B cell (primary cell): ENCODE results near the gene DIS3L2. TPM values are rescaled to one million over a fixed set of nuclear protein-coding genes. Genes with fewer than 3 reads are reported as not detected.

Experiments
- ATAC-seq: fragments of 200-7000 bp; cut with Tn5 transposase; one replicate; pipeline ENCODE4 v1.10.0; 2021; ENCODE audit warnings: low read depth, mild to moderate bottlenecking, moderate number of reproducible peaks, moderate library complexity
- CTCF ChIA-PET: fragments of 350-600 bp; sonication (Branson Sonifier 250); formaldehyde crosslinking; loops from one replicate; lab custom pipeline; 2021; ENCODE audit warnings: antibody characterized with exemption, inconsistent platforms; lab: Charles Lee
- POLR2A ChIA-PET: fragments of 350-600 bp; sonication (Branson Sonifier 250); formaldehyde crosslinking; loops from one replicate; lab custom pipeline; 2021; ENCODE audit warnings: antibody characterized with exemption; lab: Charles Lee
- DNase-seq: peaks from one replicate; pipeline ENCODE4 v3.0.0; 2013
- H2AFZ ChIP-seq: 2 replicates; pipeline ENCODE4 v1.6.1; 2012; ENCODE audit warnings: mild to moderate bottlenecking, low read depth, low read length; ENCODE audit not compliant: insufficient read depth, poor library complexity, severe bottlenecking
- H3K27ac ChIP-seq, 2 donors: 1 replicate in 1 of 2; 2 replicates in 1 of 2; pipeline ENCODE4 v1.5.1; 2012 to 2013; ENCODE audit warnings: low read length in 2 of 2, mild to moderate bottlenecking in 2 of 2, moderate library complexity in 1 of 2
- H3K27me3 ChIP-seq, 4 experiments: fragments of 200-600 bp in 1 of 4; sonication (generic) in 1 of 4; replicated peaks in 1 of 4; 1 replicate in 2 of 4; 2 replicates in 2 of 4; pipeline versions ENCODE4 v1.6.1 to v1.7.0; 2013 to 2016; ENCODE audit warnings: low read length in 3 of 4, mild to moderate bottlenecking in 2 of 4, mixed read lengths in 1 of 4, moderate library complexity in 1 of 4; ENCODE audit not compliant: insufficient read depth in 4 of 4, control insufficient read depth in 3 of 4; ENCODE audit errors: control extremely low read depth in 1 of 4
- H3K36me3 ChIP-seq, 2 experiments: replicated peaks in 1 of 2; 1 replicate in 1 of 2; 2 replicates in 1 of 2; pipeline versions ENCODE4 v1.6.1 to v1.7.1; 2013; ENCODE audit warnings: low read length in 1 of 2; ENCODE audit not compliant: insufficient read depth in 2 of 2, control insufficient read depth in 1 of 2; ENCODE audit errors: control extremely low read depth in 1 of 2, extremely low read depth in 1 of 2
- H3K4me1 ChIP-seq, 2 donors: fragments of 200-600 bp in 1 of 2; sonication (generic) in 1 of 2; 1 replicate in 1 of 2; 2 replicates in 1 of 2; pipeline versions ENCODE4 v1.5.1 to v1.6.1; 2013 to 2017; ENCODE audit warnings: low read length in 2 of 2; ENCODE audit not compliant: control insufficient read depth in 2 of 2, insufficient read depth in 2 of 2
- H3K4me2 ChIP-seq: replicated peaks from 2 replicates; pipeline ENCODE3; 2012; ENCODE audit warnings: mild to moderate bottlenecking, low read depth, low read length; ENCODE audit not compliant: poor library complexity, severe bottlenecking
- H3K4me3 ChIP-seq, 5 experiments: fragments of 200-600 bp in 1 of 5; sonication (generic) in 1 of 5; 1 replicate in 3 of 5; 2 replicates in 2 of 5; pipeline versions ENCODE4 v1.5.1 to v1.7.0; 2011 to 2016; ENCODE audit warnings: low read length in 4 of 5, mild to moderate bottlenecking in 4 of 5, low read depth in 2 of 5, control low read depth in 1 of 5, moderate library complexity in 1 of 5; ENCODE audit not compliant: insufficient read depth in 1 of 5; ENCODE audit errors: control extremely low read depth in 1 of 5, extremely low read depth in 1 of 5
- H3K79me2 ChIP-seq: fragments of 200-600 bp; sonication (generic); one replicate; pipeline ENCODE4 v1.6.0; 2016; ENCODE audit warnings: low read length; ENCODE audit not compliant: control insufficient read depth, insufficient read depth
- H3K9ac ChIP-seq: fragments of 200-600 bp; sonication (generic); 2 replicates; pipeline ENCODE4 v1.6.1; 2017; ENCODE audit warnings: mild to moderate bottlenecking, low read length, moderate library complexity
- H3K9me3 ChIP-seq, 3 donors: one replicate each; pipeline versions ENCODE4 v1.6.1 to v1.7.1; 2013; ENCODE audit warnings: low read length in 2 of 3; ENCODE audit not compliant: control insufficient read depth in 2 of 3, insufficient read depth in 1 of 3; ENCODE audit errors: control extremely low read depth in 1 of 3
- H4K20me1 ChIP-seq: 2 replicates; pipeline ENCODE4 v1.6.0; 2012; ENCODE audit warnings: mild to moderate bottlenecking, low read length; ENCODE audit not compliant: insufficient read depth, control insufficient read depth, poor library complexity, severe bottlenecking
- H3K27ac Mint-ChIP-seq: one replicate; pipeline ENCODE4 v1.8.0; 2021; ENCODE audit warnings: mixed read lengths
- H3K27me3 Mint-ChIP-seq: one replicate; pipeline ENCODE4 v1.8.0; 2021; ENCODE audit warnings: mixed read lengths
- H3K4me1 Mint-ChIP-seq: one replicate; pipeline ENCODE4 v1.8.0; 2021; ENCODE audit warnings: mixed read lengths
- H3K4me3 Mint-ChIP-seq: one replicate; pipeline ENCODE4 v1.8.0; 2021; ENCODE audit warnings: mixed read lengths
- H3K9me3 Mint-ChIP-seq: one replicate; pipeline ENCODE4 v1.8.0; 2022; ENCODE audit warnings: mixed read lengths; ENCODE audit not compliant: insufficient read depth
- EZH2 ChIP-seq: IDR thresholded peaks from 2 replicates; pipeline ENCODE4 v1.6.1; 2012; ENCODE audit warnings: borderline replicate concordance, low read depth, mild to moderate bottlenecking, moderate library complexity, low read length; ENCODE audit not compliant: insufficient read depth, poor library complexity, severe bottlenecking
- WGBS: methylation state at CpG from one replicate; pipeline ENCODE4 v1.1.5; 2013; ENCODE audit warnings: missing lambda C conversion rate; ENCODE audit not compliant: insufficient coverage; 5-methylcytosine and 5-hydroxymethylcytosine counted together
- intact Hi-C: fragments of 100-400 bp; cut with micrococcal nuclease; formaldehyde crosslinking; loops from one replicate; pipeline ENCODE4 v1.10.0; 2022
- polyA plus RNA-seq: library from polyadenylated mRNA; depleted of rRNA; stranded (reverse); fragments of >200 nt; gene quantifications from 2 replicates; pipeline ENCODE4 v1.2.3, GENCODE V29; 2012
- total RNA-seq, 2 donors: library from RNA; stranded (reverse); fragments of 120-200 nt in 1 of 2; gene quantifications; 1 replicate in 1 of 2; 2 replicates in 1 of 2; pipeline versions ENCODE4 v1.2.3 to v1.2.4, GENCODE V29; 2013 to 2022
- TF ChIP-seq, protein P1 (sequence below): fragments of 200-600 bp; IDR thresholded peaks from one replicate; pipeline ENCODE4 v1.8.0; 2022; ENCODE audit warnings: antibody characterized with exemption, mild to moderate bottlenecking

DIS3L2 gene
- total and polyA plus RNA-seq, 2 donors (not counting 1 experiment from before 2014, with no cell fraction given): 34.5 to 70.1 TPM

DNA sequence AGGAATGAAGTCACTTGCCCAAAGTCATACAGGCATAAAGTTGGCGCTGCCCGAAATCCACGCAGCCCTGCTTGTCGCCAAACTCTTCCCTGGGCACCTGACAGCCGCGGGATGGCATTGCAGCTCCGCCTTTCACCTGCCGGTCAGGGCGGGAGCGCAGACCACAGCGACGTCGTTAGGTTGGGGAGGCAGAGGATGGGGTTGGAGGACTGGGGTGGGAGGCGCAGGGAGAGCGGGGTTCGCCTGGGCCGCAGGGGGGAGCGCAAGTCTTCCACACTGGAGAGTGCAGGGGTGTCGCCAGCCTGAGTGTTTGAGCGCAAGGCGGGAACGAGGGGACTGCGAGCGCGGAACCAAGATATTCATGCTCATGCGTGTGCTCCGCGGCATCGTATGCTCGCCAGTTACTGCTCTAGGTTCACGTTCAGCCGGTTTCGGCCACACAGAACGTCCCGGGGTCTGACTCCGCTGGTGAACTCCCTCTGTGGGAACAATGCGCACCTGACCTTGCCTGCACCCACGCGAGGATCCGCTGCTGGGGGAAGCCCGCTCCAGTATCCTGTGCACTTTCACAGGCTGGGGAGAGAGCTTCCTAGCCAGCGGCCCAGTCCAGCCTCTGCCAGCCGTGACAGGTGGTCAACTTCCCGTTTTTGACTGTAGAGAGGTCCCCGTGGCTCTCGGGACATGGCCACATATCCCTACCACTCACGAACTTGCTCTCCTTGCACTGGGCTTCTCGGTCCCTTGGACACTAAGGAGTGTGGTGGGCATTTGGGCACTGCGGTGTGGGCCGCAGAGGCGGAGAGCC lies 34.5 kb upstream of the DIS3L2 start:
- ATAC-seq (no peak), DNase-seq (no peak)
- H3K4me3 ChIP-seq: peak overlapping the region in 3 of 5 experiments; percentile 42 to 57 (median 51)
- WGBS: 7% methylated on average over 49 of the region's 51 CpGs
- Mint-ChIP-seq H3K27ac (no peak overlapping the region), H3K9me3 (no peaks in the 10 kb centered on the region), H3K27me3 (peaks cover 52% of the 10 kb centered on the region), H3K4me3 (peak overlapping the region; percentile 77), H3K4me1 (peaks cover 25% of the 10 kb centered on the region)
- H3K36me3 ChIP-seq: no peaks in the 10 kb centered on the region
- TF ChIP-seq, protein P1, sequence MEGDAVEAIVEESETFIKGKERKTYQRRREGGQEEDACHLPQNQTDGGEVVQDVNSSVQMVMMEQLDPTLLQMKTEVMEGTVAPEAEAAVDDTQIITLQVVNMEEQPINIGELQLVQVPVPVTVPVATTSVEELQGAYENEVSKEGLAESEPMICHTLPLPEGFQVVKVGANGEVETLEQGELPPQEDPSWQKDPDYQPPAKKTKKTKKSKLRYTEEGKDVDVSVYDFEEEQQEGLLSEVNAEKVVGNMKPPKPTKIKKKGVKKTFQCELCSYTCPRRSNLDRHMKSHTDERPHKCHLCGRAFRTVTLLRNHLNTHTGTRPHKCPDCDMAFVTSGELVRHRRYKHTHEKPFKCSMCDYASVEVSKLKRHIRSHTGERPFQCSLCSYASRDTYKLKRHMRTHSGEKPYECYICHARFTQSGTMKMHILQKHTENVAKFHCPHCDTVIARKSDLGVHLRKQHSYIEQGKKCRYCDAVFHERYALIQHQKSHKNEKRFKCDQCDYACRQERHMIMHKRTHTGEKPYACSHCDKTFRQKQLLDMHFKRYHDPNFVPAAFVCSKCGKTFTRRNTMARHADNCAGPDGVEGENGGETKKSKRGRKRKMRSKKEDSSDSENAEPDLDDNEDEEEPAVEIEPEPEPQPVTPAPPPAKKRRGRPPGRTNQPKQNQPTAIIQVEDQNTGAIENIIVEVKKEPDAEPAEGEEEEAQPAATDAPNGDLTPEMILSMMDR: no peak
- TF ChIP-seq EZH2: no peak
- H3K27me3 ChIP-seq: peaks cover 0 to 59% (median 20%) of the 10 kb centered on the region in 4 experiments
- H3K79me2 ChIP-seq: no peaks in the 10 kb centered on the region
- H2AFZ ChIP-seq: peak overlapping the region; percentile 76
- POLR2A ChIA-PET: no interaction called here
- H3K4me2 ChIP-seq: peak overlapping the region; percentile 85
- CTCF ChIA-PET: interaction anchor here (1.0 to 4.3 kb wide), 3 partner anchors 20 to 399 kb away, joined by 3 to 12 read pairs (median 9); no protein-coding TSS in a partner anchor
- intact Hi-C loops: no loop called here
- peaks cover 0 to 7% (median 0%) of the 10 kb centered on the region in 3 donors for H3K9me3 ChIP-seq
- H3K27ac ChIP-seq: no peak overlapping the region
- H4K20me1 ChIP-seq: no peaks in the 10 kb centered on the region
- H3K4me1 ChIP-seq: peaks cover 27% of the 10 kb centered on the region in 2 donors
- peak overlapping the region; percentile 48 for H3K9ac ChIP-seq

DNA sequence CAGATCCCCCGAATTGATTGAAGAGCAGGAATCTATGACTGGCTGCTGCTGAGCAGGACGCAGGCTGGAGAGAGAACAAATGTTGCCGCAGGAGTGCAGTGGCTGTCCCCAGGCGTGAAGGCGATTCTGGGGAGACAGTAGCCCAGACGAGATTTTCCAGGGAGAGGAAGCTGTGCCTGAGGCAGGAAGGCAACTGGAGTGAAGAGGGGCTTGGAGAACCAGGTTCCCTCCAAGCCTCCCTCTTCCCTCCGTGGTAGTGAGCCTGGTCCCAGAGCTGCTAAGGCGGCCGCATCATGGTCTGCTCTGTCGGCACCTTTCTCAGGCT lies 34.0 kb upstream of the DIS3L2 start:
- intact Hi-C loops: no loop called here
- Histone ChIP-seq H3K27me3 (peaks cover 0 to 55% (median 20%) of the 10 kb centered on the region in 4 experiments), H3K36me3 (no peaks in the 10 kb centered on the region), H3K9ac (no peak overlapping the region), H3K4me3 (no peak overlapping the region), H4K20me1 (no peaks in the 10 kb centered on the region), H3K4me2 (no peak overlapping the region), H3K79me2 (no peaks in the 10 kb centered on the region), H3K9me3 (peaks cover 0 to 7% (median 0%) of the 10 kb centered on the region in 3 donors), H3K4me1 (peaks cover 27% of the 10 kb centered on the region in 2 donors), H3K27ac (no peak overlapping the region), H2AFZ (no peak overlapping the region)
- Mint-ChIP-seq H3K27me3 (peaks cover 49% of the 10 kb centered on the region), H3K9me3 (no peaks in the 10 kb centered on the region), H3K4me3 (peak overlapping the region; percentile 77), H3K27ac (no peak overlapping the region), H3K4me1 (peaks cover 25% of the 10 kb centered on the region)
- DNase-seq (no peak), ATAC-seq (no peak)
- CTCF ChIA-PET: interaction anchor here (1.0 kb wide), 1 partner anchor 214 kb away, joined by 3 read pairs; no protein-coding TSS in a partner anchor
- WGBS: 75% methylated on average over 10 of the region's 10 CpGs
- POLR2A ChIA-PET: no interaction called here
- TF ChIP-seq EZH2: no peak
- TF ChIP-seq, protein P1: no peak
